ENCODE measurements around the gene KCTD5.
"Not testable (repeated sequence)": the region's sequence is repeated elsewhere in the genome, so short reads cannot be mapped to it uniquely, and the experiment has no call there.

The KCTD5 gene

GRCh38 chr16:2673066-2673999 is 9.0 kb upstream of the KCTD5 start:
- DNase-seq: peak; percentile 86 to 89

GRCh38 chr16:2675021-2675420 is 7.3 kb upstream of the KCTD5 start:
- DNase-seq: no peak

- DNase-seq: no peak
Measured at GRCh38 chr16:2675714-2676113, 6.6 kb upstream of the KCTD5 start.

DNA sequence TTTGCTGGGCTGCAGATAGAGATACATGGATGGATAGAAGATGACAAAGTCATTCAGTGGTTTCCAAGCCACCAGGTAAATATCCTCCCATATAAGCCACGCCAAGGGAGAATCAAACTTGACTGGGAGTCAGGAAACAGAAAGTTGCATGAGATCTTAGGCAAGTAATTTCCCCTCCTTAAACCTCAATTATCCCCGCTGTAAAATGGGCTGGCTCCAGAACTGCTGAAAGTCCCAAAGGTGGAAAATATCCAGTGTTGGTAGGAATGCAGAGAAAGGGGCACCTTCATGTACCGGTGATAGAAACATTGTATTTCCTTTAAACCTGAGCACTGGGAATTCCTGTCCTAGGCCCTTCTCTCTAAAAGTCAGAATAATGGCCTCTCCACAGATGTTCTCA is 5.4 kb upstream of the KCTD5 start:
- not testable (repeated sequence) for DNase-seq

DNA sequence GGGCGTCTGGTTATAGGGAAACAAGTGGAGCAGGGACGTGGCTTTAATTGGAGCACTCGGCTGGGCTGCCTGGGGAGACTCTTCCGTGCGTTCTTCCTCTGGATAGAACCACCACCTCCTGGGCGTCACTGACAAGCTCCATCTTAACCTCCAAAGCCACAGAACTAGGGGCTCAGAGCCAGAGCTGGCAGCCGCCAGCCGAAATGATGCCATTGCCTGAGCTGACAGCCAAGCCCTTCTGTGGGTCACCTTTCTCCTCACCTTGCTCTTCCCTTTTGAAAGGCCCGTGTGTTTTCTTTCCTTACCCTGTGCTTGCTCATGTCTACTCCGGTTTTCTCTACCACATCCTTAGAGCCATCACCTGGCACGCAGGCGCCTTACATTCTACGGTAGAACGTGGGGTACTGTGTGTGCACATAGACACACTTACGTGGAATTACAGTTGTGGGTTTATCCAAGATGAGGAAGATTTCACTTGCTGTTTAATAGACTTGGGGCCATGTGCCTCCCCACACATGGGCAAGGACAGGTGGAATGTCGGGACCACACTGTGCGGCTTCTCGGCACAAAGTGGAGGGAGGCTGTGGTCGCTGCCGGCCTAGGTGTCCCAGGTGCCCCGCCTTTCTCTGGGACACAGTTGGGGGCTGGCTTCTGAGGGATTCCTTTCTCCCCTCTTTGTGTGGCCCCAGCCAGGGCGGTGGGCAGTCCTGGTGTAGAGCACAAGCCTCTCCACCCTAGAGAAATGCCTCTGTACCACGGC is 3.9 kb upstream of the KCTD5 start:
- not testable (repeated sequence) for DNase-seq

GRCh38 chr16:2679902-2680301 is 2.4 kb upstream of the KCTD5 start:
- not testable (repeated sequence) for DNase-seq

- DNase-seq: not testable (repeated sequence)
Measured at GRCh38 chr16:2680360-2680759, 2.0 kb upstream of the KCTD5 start.

- not testable (repeated sequence) for DNase-seq
Measured at GRCh38 chr16:2683041-2683440, 718 bp downstream of the KCTD5 start.

- DNase-seq: not testable (repeated sequence)
Measured at GRCh38 chr16:2686075-2686474, 3.8 kb downstream of the KCTD5 start.

- DNase-seq: no peak
Measured at GRCh38 chr16:2686912-2687507, 4.7 kb downstream of the KCTD5 start.

DNA sequence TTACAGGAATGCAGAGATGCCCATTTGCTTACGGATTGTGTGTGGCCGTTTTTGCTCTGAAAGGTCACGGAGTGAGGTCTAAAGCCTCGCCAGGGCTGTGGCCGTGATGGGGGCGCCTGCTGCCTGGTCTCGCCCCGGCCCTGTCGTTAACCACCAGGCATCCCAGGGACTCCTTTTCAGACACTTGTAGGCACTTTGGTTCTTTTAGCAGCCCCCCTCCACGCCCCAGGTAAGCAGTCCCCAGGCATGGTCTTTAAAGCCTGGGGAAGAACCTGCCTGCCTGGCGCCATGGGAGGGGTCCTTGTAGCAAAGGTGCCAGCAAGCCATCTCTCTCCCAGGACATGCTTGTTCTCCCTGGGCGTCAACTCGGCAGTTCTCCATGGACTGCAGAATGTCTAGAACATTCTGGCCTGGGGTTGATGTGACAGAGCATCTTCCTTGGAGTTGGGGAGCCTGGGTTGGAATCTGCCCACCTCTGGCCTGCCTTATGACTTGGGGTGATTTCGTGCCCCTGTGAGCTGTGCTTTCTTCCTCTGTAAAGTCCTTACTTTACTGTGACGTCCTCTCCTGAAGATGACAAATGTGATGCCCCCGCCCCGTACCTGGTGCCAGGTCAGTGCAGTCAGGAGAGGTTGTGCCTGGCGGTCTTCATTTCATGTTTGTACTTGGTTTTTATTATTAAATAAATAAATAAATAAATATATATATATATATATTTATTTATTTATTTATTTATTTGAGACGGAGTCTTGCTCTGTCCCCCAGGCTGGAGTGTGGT is 5.4 kb downstream of the KCTD5 start:
- no peak for DNase-seq

DNA sequence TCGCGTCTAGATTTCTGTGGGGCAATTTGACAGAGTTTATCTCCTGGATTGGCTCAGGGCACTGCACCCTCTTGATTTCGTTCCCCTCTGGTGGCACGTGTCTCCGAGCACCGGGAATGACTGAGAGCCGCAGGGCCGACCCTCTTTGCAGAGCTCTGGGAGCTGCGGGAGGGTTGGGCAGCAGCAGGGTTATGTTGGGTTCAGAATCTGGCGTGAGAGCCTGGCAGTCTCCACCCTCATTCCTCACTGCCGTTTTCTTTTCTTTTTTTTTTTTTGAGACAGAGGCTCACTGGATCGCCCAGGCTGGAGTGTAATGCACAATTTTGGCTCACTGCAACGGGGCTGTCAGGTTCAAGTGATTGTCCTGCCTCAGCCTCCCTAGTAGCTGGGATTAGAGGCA is 7.1 kb downstream of the KCTD5 start:
- DNase-seq: not testable (repeated sequence)

DNA sequence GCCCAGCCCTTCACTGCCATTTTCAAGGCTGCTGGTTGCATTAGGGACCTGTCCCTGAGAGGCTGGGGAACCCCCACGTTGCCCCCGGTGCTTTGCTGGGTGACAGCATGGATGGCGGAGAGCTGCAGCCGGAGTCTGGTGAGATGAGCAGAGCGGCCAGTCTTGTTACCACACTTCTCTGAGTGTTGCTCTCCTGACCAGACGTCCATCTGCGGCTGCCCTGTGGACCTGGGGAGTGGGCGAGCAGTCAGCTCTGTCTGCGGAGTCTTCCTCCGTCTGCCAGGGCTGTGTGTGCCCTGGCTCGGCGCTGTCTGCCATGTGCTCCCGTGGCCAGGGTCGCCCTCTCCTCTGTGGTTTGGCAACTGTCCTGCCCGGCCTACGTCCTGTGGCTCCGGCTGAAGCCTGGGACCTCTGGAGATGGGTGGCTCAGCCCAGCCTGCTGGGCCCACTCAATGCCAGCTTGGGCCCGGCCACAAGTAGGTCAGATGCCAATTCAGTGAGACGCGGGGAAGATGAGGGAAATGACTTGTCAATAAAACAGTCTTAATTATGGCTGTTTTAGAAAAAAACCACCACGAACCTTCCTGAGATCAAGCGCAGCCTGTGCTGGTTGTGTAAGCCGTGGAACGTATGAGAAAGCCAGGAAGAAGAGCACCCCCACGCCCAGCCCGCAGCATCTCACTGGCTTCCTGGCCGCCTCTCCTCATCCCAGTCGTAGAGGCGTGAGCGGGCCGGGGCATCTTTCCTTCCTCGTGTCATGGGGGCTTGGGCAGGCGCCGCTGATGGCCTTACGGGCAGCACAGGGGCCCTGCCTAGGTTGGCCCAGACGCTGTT is 7.9 kb downstream of the KCTD5 start:
- DNase-seq: no peak

- no peak for DNase-seq
Measured at GRCh38 chr16:2690852-2691251, 8.5 kb downstream of the KCTD5 start.

- no peak for DNase-seq
Measured at GRCh38 chr16:2691491-2692248, 9.3 kb downstream of the KCTD5 start.

- DNase-seq: no peak
Measured at GRCh38 chr16:2692251-2692947, 10.1 kb downstream of the KCTD5 start.

DNA sequence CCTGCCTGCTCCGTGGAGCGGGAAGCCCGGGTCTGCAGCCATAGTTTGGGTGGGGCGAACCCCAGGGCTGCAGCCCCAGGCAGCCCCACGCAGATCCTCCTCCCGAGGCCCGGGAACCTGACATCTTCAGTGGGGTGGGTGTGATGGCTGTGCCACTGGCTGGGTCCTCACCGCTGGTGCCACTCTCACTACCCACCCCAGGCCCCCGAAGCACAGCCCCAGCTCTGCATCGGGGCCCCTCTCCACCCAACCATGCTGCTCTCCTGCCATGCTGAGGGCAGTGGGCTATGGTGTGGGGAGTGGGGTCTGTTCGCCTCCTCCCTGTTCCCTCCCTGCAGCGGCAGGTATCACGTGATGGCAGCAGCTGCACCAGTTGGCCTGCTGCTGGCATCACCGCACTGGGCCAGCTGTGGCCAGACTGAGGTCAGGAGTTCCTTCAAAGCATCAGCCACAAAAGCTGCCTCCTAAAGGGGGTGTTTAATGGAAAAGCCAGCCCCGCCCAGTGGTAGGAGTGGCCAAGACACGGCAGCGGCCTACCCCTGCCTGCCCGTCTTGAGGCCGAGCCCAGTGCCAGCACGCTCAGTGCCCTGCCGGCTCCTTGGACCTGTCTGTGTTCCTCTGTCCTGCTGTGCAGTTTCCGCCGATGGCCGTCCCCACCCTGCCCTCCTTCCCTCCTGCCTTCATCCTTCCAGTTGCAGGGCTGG is 10.8 kb downstream of the KCTD5 start:
- no peak for DNase-seq

DNA sequence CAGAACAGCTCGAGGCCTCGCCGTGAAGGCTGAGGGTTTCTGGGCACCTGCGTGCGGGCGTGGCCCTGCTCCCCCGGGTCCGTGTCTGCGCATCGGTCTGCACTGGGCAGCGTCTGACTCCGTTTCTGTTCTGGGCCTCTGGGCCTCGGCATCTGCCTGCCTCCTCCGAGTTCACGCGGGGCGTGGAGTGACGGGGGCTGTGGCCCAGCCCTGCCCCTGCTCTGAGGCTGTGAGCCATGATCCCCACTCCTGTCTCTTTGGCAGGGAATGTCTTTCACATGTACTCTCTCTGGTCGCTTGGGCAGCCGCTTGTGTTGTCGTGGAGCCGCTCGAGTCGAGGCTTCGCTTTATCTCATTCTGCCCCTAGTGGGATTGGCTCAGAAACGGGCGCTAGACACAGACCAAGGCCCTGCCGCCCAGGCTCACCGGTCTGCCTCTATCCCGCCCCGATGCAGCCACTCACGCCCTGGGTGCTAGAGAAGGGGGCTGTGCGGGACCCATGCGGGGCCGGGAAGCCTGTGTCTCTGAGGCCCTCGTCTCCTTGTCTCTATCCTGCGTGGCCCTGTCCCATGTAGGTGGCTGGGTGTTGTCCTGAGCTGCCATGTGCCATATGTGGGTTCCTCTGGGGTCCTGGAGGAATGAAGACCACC is 14.4 kb downstream of the KCTD5 start:
- not testable (repeated sequence) for DNase-seq

DNA sequence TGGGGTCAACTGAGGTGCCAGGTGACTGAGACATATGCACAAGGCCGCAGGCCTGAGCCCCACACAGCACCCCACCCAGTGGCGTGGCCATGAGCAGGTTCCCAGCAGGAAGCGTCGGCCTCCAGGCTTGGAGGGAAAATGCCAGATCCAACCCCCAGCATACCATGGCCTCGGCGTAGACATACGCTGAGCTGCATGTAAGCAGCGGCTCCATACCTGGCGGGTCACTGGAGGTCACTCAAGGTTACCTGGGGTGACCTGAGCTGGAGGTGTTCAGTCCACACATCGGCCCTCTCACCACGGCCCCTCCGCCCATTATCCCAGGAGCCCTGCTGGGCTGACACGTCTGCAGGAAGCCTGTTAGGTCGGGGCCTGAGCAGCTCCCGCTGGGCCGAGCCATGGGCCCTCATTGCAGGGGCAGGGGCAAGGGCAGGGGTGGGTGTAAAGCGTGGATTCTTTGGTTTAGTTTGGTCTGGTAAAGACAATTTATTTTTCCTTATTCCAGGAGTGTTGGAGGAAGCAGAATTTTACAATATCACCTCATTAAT is 15.2 kb downstream of the KCTD5 start:
- no peak for DNase-seq

Data from NCI-H524 (cell line).